Measurements from ENCODE around the gene ATOH7. TPM values are rescaled to one million over a fixed set of nuclear protein-coding genes. Genes with fewer than 3 reads are reported as not detected.

ATOH7 gene
- total RNA-seq, 1 experiment from 2014 or later, result not detected

GRCh38 chr10:68261132-68261856, 29.4 kb upstream of the ATOH7 start:
- POLR2A ChIA-PET, result no interaction called here
- no peak for DNase-seq (ENCODE audit: unreplicated experiment)
- peaks cover 8% of the 10 kb centered on the region for H3K9me3 Mint-ChIP-seq (ENCODE audit: unreplicated experiment)
- H3K36me3 Mint-ChIP-seq (ENCODE audit: insufficient read depth, unreplicated experiment), result peaks cover 6% of the 10 kb centered on the region
- no peaks in the 10 kb centered on the region for H3K4me1 Mint-ChIP-seq (ENCODE audit: insufficient read depth, unreplicated experiment)
- no peak overlapping the region for H3K27ac Mint-ChIP-seq (ENCODE audit: low read depth, unreplicated experiment)
- intact Hi-C loops (cut with micrococcal nuclease), result no loop called here
- BruUV-seq (replicated peaks), result no TSS peak
- CTCF ChIA-PET, result interaction anchor here (1.1 to 2.6 kb wide), 2 partner anchors 14 to 48 kb away, joined by 3 to 9 read pairs; no protein-coding TSS in a partner anchor
- H3K27me3 Mint-ChIP-seq (ENCODE audit: insufficient read depth, unreplicated experiment), result peaks cover 31% of the 10 kb centered on the region
- no peak for TF ChIP-seq CTCF (IDR thresholded peaks at IDR 0.05; ENCODE audit: unreplicated experiment)
- H3K4me3 Mint-ChIP-seq (ENCODE audit: unreplicated experiment), result no peak overlapping the region

GRCh38 chr10:68253346-68253745, 21.4 kb upstream of the ATOH7 start:
- no TSS peak for BruUV-seq (replicated peaks)
- Mint-ChIP-seq H3K36me3 (ENCODE audit: insufficient read depth, unreplicated experiment) (no peaks in the 10 kb centered on the region), H3K27me3 (ENCODE audit: insufficient read depth, unreplicated experiment) (peaks cover 26% of the 10 kb centered on the region), H3K4me1 (ENCODE audit: insufficient read depth, unreplicated experiment) (no peaks in the 10 kb centered on the region), H3K9me3 (ENCODE audit: unreplicated experiment) (no peaks in the 10 kb centered on the region), H3K4me3 (ENCODE audit: unreplicated experiment) (no peak overlapping the region), H3K27ac (ENCODE audit: low read depth, unreplicated experiment) (no peak overlapping the region)
- intact Hi-C loops (cut with micrococcal nuclease), result no loop called here
- ChIA-PET POLR2A (no interaction called here), CTCF (interaction anchor here (0.6 to 1.2 kb wide), 5 partner anchors 31 to 316 kb away, joined by 3 to 4 read pairs (median 3); no protein-coding TSS in a partner anchor)
- TF ChIP-seq CTCF (IDR thresholded peaks at IDR 0.05; ENCODE audit: unreplicated experiment), result no peak
- no peak for DNase-seq (ENCODE audit: unreplicated experiment)

GRCh38 chr10:68251625-68252495, 19.9 kb upstream of the ATOH7 start:
- H3K36me3 Mint-ChIP-seq (ENCODE audit: insufficient read depth, unreplicated experiment), result no peaks in the 10 kb centered on the region
- no peak for TF ChIP-seq CTCF (IDR thresholded peaks at IDR 0.05; ENCODE audit: unreplicated experiment)
- H3K4me3 Mint-ChIP-seq (ENCODE audit: unreplicated experiment), result no peak overlapping the region
- BruUV-seq (replicated peaks), result no TSS peak
- H3K27me3 Mint-ChIP-seq (ENCODE audit: insufficient read depth, unreplicated experiment), result peaks cover 13% of the 10 kb centered on the region
- intact Hi-C loops (cut with micrococcal nuclease), result no loop called here
- H3K27ac Mint-ChIP-seq (ENCODE audit: low read depth, unreplicated experiment), result no peak overlapping the region
- DNase-seq (ENCODE audit: unreplicated experiment), result no peak
- ChIA-PET CTCF (interaction anchor here (0.6 to 2.1 kb wide), 2 partner anchors 51 to 53 kb away, joined by 3 to 9 read pairs; no protein-coding TSS in a partner anchor), POLR2A (interaction anchor here (1.0 kb wide), 1 partner anchor 13 kb away, joined by 4 read pairs; no protein-coding TSS in a partner anchor)
- H3K9me3 Mint-ChIP-seq (ENCODE audit: unreplicated experiment), result no peaks in the 10 kb centered on the region
- H3K4me1 Mint-ChIP-seq (ENCODE audit: insufficient read depth, unreplicated experiment), result no peaks in the 10 kb centered on the region

- ChIA-PET POLR2A (interaction anchor here (1.0 kb wide), 1 partner anchor 13 kb away, joined by 4 read pairs; no protein-coding TSS in a partner anchor), CTCF (interaction anchor here (2.1 kb wide), 1 partner anchor 52 kb away, joined by 9 read pairs; no protein-coding TSS in a partner anchor)
- Mint-ChIP-seq H3K27me3 (ENCODE audit: insufficient read depth, unreplicated experiment) (peaks cover 6% of the 10 kb centered on the region), H3K4me1 (ENCODE audit: insufficient read depth, unreplicated experiment) (no peaks in the 10 kb centered on the region), H3K9me3 (ENCODE audit: unreplicated experiment) (no peaks in the 10 kb centered on the region), H3K36me3 (ENCODE audit: insufficient read depth, unreplicated experiment) (no peaks in the 10 kb centered on the region), H3K4me3 (ENCODE audit: unreplicated experiment) (no peak overlapping the region), H3K27ac (ENCODE audit: low read depth, unreplicated experiment) (no peak overlapping the region)
- no TSS peak for BruUV-seq (replicated peaks)
- intact Hi-C loops (cut with micrococcal nuclease), result no loop called here
- no peak for DNase-seq (ENCODE audit: unreplicated experiment)
- no peak for TF ChIP-seq CTCF (IDR thresholded peaks at IDR 0.05; ENCODE audit: unreplicated experiment)
Observed at GRCh38 chr10:68251151-68251550, 19.2 kb upstream of the ATOH7 start.
